Measurements from ENCODE around the gene POR.

POR gene

GRCh38 chr7:75915416-75916156 lies 631 bp downstream of the POR start:
- peak overlapping the region; percentile 89 for H2AFZ ChIP-seq (ENCODE audit: low read depth, low read length)
- peak overlapping the region; percentile 87 for H3K4me3 ChIP-seq (ENCODE audit: low read length)
- H3K36me3 ChIP-seq (ENCODE audit: insufficient read depth, low read length) = no peaks in the 10 kb centered on the region
- peaks cover 11% of the 10 kb centered on the region for H3K4me1 ChIP-seq (ENCODE audit: insufficient read depth, low read length)
- no peaks in the 10 kb centered on the region for H3K9me3 ChIP-seq (ENCODE audit: low read length)
- H3K27me3 ChIP-seq (ENCODE audit: insufficient read depth, low read length) = no peaks in the 10 kb centered on the region

GRCh38 chr7:75916259-75916658 lies 1.3 kb downstream of the POR start:
- Histone ChIP-seq H3K36me3 (ENCODE audit: insufficient read depth, low read length) (no peaks in the 10 kb centered on the region), H3K4me3 (ENCODE audit: low read length) (peak overlapping the region; percentile 87), H3K27me3 (ENCODE audit: insufficient read depth, low read length) (no peaks in the 10 kb centered on the region), H3K9me3 (ENCODE audit: low read length) (no peaks in the 10 kb centered on the region), H2AFZ (ENCODE audit: low read depth, low read length) (no peak overlapping the region), H3K4me1 (ENCODE audit: insufficient read depth, low read length) (peaks cover 11% of the 10 kb centered on the region)

- Histone ChIP-seq H3K27me3 (ENCODE audit: insufficient read depth, low read length) (no peaks in the 10 kb centered on the region), H3K36me3 (ENCODE audit: insufficient read depth, low read length) (no peaks in the 10 kb centered on the region), H3K4me1 (ENCODE audit: insufficient read depth, low read length) (peaks cover 11% of the 10 kb centered on the region), H3K4me3 (ENCODE audit: low read length) (no peak overlapping the region), H3K9me3 (ENCODE audit: low read length) (no peaks in the 10 kb centered on the region), H2AFZ (ENCODE audit: low read depth, low read length) (no peak overlapping the region)
These were observed 2.0 kb downstream of the POR start for GRCh38 chr7:75916685-75917634.

GRCh38 chr7:75920431-75921161 lies 5.6 kb downstream of the POR start:
- peaks cover 7% of the 10 kb centered on the region for H3K4me1 ChIP-seq (ENCODE audit: insufficient read depth, low read length)
- H3K9me3 ChIP-seq (ENCODE audit: low read length) = no peaks in the 10 kb centered on the region
- H2AFZ ChIP-seq (ENCODE audit: low read depth, low read length) = no peak overlapping the region
- H3K27me3 ChIP-seq (ENCODE audit: insufficient read depth, low read length) = no peaks in the 10 kb centered on the region
- H3K36me3 ChIP-seq (ENCODE audit: insufficient read depth, low read length) = no peaks in the 10 kb centered on the region
- no peak overlapping the region for H3K4me3 ChIP-seq (ENCODE audit: low read length)

- H3K4me3 ChIP-seq (ENCODE audit: low read length) = no peak overlapping the region
- no peak overlapping the region for H2AFZ ChIP-seq (ENCODE audit: low read depth, low read length)
- H3K27me3 ChIP-seq (ENCODE audit: insufficient read depth, low read length) = no peaks in the 10 kb centered on the region
- no peaks in the 10 kb centered on the region for H3K9me3 ChIP-seq (ENCODE audit: low read length)
- no peaks in the 10 kb centered on the region for H3K4me1 ChIP-seq (ENCODE audit: insufficient read depth, low read length)
- no peaks in the 10 kb centered on the region for H3K36me3 ChIP-seq (ENCODE audit: insufficient read depth, low read length)
These were observed 6.5 kb downstream of the POR start for GRCh38 chr7:75921479-75921878.

GRCh38 chr7:75922966-75923603 lies 8.1 kb downstream of the POR start:
- no peaks in the 10 kb centered on the region for H3K36me3 ChIP-seq (ENCODE audit: insufficient read depth, low read length)
- no peaks in the 10 kb centered on the region for H3K9me3 ChIP-seq (ENCODE audit: low read length)
- no peaks in the 10 kb centered on the region for H3K4me1 ChIP-seq (ENCODE audit: insufficient read depth, low read length)
- no peaks in the 10 kb centered on the region for H3K27me3 ChIP-seq (ENCODE audit: insufficient read depth, low read length)
- no peak overlapping the region for H2AFZ ChIP-seq (ENCODE audit: low read depth, low read length)
- H3K4me3 ChIP-seq (ENCODE audit: low read length) = no peak overlapping the region

GRCh38 chr7:75924256-75924655 lies 9.3 kb downstream of the POR start:
- Histone ChIP-seq H3K36me3 (ENCODE audit: insufficient read depth, low read length) (no peaks in the 10 kb centered on the region), H3K9me3 (ENCODE audit: low read length) (no peaks in the 10 kb centered on the region), H3K27me3 (ENCODE audit: insufficient read depth, low read length) (no peaks in the 10 kb centered on the region), H3K4me3 (ENCODE audit: low read length) (no peak overlapping the region), H2AFZ (ENCODE audit: low read depth, low read length) (no peak overlapping the region), H3K4me1 (ENCODE audit: insufficient read depth, low read length) (no peaks in the 10 kb centered on the region)

GRCh38 chr7:75924889-75925288 lies 9.9 kb downstream of the POR start:
- Histone ChIP-seq H3K27me3 (ENCODE audit: insufficient read depth, low read length) (no peaks in the 10 kb centered on the region), H3K9me3 (ENCODE audit: low read length) (peaks cover 2% of the 10 kb centered on the region), H3K4me1 (ENCODE audit: insufficient read depth, low read length) (no peaks in the 10 kb centered on the region), H2AFZ (ENCODE audit: low read depth, low read length) (no peak overlapping the region), H3K4me3 (ENCODE audit: low read length) (no peak overlapping the region), H3K36me3 (ENCODE audit: insufficient read depth, low read length) (no peaks in the 10 kb centered on the region)

- H3K36me3 ChIP-seq (ENCODE audit: insufficient read depth, low read length) = no peaks in the 10 kb centered on the region
- no peaks in the 10 kb centered on the region for H3K4me1 ChIP-seq (ENCODE audit: insufficient read depth, low read length)
- no peaks in the 10 kb centered on the region for H3K27me3 ChIP-seq (ENCODE audit: insufficient read depth, low read length)
- no peak overlapping the region for H3K4me3 ChIP-seq (ENCODE audit: low read length)
- no peak overlapping the region for H2AFZ ChIP-seq (ENCODE audit: low read depth, low read length)
- H3K9me3 ChIP-seq (ENCODE audit: low read length) = peaks cover 2% of the 10 kb centered on the region
These were observed 10.9 kb downstream of the POR start for GRCh38 chr7:75925717-75926435.

- Histone ChIP-seq H3K27me3 (ENCODE audit: insufficient read depth, low read length) (no peaks in the 10 kb centered on the region), H2AFZ (ENCODE audit: low read depth, low read length) (no peak overlapping the region), H3K4me1 (ENCODE audit: insufficient read depth, low read length) (no peaks in the 10 kb centered on the region), H3K4me3 (ENCODE audit: low read length) (no peak overlapping the region), H3K36me3 (ENCODE audit: insufficient read depth, low read length) (no peaks in the 10 kb centered on the region), H3K9me3 (ENCODE audit: low read length) (peaks cover 2% of the 10 kb centered on the region)
These were observed 13.6 kb downstream of the POR start for GRCh38 chr7:75928568-75928914.

- Histone ChIP-seq H3K9me3 (ENCODE audit: low read length) (peaks cover 2% of the 10 kb centered on the region), H3K4me3 (ENCODE audit: low read length) (no peak overlapping the region), H3K4me1 (ENCODE audit: insufficient read depth, low read length) (peaks cover 5% of the 10 kb centered on the region), H3K36me3 (ENCODE audit: insufficient read depth, low read length) (no peaks in the 10 kb centered on the region), H2AFZ (ENCODE audit: low read depth, low read length) (no peak overlapping the region), H3K27me3 (ENCODE audit: insufficient read depth, low read length) (no peaks in the 10 kb centered on the region)
These were observed 16.7 kb downstream of the POR start for GRCh38 chr7:75931680-75932079.

All from neuron (in vitro differentiated cells).